HuH-7 (cell line): ENCODE results near the gene SMC1B.

Source experiments
- DNase-seq: peaks from one replicate; pipeline ENCODE4 v3.0.0; 2011; ENCODE audit warnings: low spot score

SMC1B gene

DNA sequence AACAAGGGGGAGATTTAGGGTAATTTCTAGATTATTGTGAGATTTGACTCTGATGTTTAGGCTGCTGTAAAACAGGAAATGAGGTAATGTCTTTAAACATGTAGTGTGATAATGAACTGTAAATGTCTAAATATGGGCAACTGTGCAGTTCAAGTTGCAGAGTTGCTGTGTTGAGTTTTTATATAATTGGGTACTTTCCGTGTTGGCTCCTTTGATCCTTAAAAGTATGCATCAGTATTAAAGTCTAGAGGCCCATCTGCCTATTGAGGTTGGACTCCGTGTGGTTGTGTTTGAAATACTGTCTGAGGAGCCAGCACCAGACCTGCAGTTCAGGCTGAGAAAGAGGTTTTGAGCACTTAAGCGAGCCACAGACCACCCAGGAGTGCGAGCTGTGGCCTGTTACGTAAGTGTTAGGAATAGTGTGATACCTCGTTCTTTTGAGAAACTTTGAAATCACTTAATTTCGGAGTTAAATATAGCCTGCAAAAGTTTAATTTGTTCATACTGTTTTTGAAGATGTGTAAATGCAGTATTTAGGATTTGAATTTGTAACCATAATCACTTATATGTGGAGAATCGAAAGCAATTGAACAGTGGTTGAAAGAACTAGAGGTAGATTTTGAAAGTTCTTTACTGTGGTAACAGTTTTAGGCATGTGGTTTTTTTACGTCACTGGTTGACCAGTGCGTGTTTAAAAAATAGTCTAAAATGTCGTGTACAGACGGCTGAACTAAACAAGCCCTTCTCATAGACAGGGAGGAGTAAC lies 94.7 kb downstream of the SMC1B start:
- no peak for DNase-seq

DNA sequence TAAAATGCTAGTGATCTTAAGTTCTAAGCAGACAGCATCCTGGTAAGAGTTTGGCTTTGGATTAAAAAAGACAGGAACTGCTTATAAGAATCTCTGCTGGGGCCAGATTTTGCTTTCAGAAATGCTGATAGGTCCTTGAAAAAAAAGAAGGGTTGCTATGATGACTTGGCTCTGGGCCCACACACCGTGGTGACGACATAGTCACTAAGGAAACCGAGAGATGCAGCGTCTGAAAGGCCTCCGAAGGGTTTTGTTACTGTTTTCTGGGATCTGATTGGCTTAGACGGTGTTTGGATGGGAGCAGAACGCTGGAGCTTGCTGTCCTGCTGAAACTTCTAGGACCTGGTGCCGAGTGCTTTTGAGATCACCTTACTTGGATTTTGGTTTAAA lies 95.2 kb downstream of the SMC1B start:
- DNase-seq, result no peak

DNA sequence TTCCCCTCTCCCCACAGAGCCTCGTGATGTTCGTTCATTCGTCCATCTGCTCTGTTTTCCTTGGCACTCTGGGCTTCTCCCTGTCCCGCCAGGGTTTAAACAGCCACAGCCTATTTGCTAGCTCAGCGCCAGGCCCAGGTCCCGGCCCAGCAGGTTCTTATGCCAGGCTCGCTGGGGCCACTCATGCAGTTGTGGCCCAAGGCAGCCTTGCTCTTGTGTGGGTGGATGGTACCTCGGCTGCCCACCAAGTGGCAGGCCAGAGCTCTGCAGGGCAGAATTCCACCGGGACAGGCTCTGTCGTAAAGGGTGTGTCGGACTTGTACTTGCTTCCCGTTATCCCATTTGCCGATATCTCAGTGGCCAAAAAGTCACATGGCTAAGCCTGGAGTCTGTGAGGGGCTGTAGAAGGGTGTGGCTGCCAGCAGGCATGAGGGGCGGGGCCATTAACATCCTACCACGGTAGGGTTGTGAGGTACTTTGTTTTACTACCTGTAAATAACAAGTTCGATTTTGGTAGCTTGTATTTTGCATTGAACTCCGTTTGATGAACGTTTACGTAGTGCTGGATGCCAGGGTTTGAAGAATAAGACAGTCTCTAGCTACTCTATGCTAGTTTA lies 95.7 kb downstream of the SMC1B start:
- peak; percentile 60 for DNase-seq

DNA sequence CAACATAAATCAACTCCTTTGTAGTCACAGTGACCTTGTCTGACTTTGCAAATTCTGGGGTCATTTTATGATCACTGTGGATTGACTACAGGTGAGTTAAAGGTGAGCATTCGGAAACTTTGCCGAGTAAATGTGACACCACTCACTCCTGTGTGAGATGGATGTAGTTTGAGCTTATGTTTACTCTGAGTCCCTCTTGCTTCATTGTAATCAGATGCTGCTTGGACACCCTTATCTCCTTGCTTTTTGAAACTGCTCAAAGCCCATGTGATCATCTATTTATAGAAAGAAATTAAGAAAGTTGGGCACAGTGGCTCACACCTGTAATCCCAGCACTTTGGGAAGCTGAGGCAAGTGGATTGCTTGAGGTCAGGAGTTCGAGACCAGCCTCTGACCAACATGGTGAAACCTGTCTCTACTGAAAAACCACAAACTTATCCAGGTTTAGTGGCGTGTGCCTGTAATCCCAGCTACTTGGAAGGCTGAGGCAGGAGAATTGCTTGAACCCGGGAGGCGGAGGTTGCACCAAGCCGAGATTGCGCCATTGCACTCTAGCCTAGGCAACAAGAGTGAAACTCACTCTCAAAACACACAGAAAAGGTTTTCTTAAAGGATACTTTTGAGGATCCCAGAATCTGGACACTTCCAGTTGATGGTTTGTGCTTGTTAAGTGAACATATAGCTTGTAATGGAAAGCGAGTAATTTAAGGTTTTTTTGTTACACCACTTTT lies 96.4 kb downstream of the SMC1B start:
- peak; percentile 68 for DNase-seq

DNA sequence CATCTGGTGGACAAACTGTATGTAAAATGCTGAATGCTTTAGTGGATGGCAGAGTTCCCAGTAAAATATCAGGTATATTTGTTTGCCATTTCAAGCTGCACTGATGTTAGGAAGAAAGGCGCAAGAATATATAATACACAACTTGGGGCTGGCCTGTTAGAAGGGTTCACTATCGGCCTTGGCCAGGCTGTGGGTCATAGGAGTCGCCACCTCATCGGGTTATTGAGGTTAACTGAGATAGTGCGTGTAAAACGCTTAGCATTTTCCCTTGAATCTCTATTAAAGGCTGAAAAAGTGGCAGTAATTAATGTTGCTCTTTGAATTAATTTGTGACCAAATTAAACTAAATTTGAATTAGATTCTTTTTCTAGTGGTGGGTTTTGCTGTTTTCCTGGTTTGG lies 98.6 kb downstream of the SMC1B start:
- no peak for DNase-seq

DNA sequence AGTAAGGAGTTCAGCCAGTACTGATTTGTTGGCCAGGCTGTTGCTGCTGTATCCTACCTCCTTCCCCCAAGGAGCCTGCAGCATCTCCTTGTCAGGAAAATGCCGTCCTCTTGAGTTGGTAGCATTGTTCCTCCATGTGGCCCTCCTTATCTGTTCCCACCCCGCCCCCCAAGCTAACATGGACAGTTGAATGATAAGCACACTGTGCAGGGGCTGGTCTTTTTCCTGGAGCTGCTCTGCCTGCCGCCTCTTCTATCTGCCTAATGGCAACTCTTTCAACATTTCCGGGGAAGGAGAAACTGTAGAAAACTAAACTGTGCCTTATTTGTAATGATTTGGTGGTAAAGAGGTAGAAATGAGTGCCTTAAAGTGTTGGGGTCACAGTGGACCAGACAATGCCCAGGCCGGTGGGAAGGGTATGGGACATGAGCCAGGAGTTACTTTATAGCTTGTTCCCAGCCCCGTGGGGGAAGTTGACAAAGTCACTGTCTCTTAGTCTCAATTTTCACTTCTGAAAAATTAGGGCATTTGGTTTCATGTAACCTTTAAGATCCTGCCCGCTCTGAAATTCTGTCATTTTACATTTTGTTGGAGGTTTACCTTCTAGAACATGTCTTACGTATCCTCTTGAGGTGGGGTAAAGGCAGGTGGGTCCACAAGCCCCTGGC lies 99.2 kb downstream of the SMC1B start:
- DNase-seq, result peak; percentile 57

DNA sequence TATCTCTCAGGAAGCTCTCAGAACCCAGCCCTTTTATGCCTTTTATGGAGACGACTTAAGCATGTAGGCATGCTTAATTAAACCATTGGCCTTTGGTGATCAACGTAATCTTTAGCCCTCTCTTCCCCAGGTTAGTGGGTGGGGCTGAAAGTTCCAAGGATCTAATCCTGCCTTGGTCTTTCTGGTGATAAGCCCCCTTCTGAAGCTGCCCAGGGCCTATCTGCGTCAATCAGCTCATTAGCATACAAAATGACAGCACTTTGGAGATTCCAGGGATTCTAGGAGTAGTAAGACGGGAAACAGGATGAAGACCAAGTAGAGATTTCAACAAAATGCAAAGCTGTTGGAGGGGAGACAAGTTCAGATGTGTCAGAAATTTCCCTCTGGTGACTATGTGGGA lies 100.5 kb downstream of the SMC1B start:
- no peak for DNase-seq

DNA sequence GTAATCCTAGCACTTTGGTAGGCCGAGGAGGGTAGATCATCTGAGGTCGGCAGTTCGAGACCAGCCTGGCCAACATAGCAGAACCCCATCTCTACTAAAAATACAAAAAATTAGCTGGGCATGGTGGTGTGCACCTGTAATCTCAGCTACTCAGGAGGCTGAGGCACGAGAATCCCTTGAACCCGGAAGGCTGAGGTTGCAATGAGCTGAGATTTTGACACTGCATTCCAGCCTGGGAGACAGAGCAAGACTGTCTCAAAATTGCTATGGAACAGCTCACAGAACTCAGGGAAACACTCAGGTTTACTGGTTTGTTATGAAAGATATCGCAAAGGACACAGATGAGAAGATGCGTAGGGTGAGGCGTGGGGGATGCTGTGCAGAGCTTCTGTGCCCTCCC lies 101.0 kb downstream of the SMC1B start:
- DNase-seq, result no peak

DNA sequence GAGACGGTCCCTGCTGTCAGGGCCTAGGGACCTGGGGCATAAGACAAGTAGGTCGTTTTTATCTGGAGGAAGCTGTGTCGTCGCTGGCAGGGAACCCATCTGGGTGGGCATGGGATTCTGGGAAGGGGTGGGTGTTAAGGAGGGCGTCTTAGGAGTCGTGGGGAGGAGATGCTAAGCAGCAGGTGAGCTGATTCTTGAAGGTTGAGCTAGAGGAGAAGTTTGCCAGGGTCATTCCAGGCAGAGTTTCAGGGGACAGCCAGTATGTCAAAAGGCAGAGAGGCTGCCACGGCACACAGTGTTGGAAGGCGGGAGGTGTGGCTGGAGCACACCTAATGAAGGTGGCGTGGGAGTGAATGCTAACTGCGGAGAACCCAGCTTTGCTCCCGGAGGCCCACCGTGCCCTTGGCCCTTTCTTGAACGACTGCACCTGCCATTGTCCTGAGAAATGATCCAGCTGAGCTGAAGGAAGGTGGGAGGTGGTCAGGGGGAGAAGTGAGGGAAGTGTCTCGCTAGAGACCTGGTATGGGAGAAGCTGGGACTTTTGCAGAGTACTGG lies 102.3 kb downstream of the SMC1B start:
- DNase-seq, result no peak

DNA sequence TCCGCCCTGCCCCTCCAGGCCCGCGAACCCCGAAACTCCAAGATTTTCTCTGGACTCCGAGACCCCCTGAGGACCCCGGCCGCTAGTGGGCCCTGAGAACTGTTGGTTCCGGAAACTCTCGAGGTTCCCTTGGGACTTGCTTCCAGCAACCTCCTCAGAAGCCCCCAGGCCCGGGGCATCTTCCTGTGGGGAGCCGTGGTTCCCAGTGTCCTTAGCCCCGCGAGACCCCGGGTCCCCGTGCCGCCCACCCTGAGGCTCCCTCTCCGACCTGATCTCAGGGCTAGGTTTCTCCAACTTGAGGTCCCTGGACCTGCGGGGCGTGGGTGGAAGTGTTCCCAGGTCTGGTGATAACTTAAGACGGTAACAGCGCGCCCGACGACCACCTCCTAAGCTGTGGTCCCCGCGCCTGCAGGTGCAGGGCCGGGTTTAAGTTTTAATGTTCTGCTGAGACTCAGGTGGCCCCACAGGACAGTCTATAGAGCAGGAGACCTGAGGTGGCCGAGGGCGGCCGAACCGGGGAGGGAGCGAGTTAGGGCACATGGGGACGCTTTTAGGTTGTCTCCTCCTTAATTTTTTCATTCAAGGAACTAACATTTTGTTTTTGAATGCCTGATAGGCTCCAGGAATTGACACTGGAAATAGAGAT lies 102.9 kb downstream of the SMC1B start:
- no peak for DNase-seq

DNA sequence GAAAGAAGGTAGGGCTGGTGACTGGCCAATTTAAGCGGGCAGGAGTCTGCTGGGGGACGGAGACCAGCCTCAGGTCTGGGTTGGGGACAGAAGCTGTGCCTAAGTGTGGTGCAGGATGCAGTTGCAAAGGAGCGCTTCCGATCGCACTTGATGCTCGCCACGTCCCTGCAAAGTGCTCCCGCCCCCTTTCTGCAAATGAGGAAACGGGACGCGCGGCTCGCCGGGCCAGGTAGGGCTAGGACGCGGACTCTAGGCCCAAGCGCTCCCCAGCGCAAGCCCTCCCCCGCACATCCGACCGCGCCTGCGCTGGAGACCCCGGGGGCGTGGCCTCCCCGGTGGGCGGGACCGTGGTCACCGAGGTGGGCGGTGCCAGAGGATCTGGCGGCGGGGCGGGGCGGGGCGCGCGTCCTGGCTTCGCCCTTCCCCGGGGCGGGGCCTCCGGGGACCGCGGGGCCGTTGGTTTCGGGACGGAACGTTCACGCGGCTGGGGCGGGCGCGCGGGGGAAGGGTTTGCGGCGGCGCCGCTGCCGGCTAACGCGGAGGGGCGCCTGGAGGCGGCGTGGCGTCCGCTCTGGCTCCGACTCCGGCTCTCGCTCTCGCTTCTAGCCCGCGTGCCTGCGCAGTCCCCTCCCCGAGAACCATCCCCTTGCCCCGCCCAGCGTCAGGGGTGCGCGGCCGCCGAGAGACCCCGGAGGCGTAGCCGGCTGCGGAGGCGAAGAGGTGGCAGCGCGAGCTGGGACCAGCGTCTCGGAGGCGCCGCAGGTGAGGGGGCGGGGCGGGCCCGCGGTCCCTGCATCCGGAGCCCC lies 103.8 kb downstream of the SMC1B start, which contains the start of gene FAM118A:
Gene FAM118A, plus strand, starts transcription at position 513 of the 806 bp plus-strand sequence. CDS start 12,446 bp downstream, outside the sequence.
- peak; percentile 91 for DNase-seq

DNA sequence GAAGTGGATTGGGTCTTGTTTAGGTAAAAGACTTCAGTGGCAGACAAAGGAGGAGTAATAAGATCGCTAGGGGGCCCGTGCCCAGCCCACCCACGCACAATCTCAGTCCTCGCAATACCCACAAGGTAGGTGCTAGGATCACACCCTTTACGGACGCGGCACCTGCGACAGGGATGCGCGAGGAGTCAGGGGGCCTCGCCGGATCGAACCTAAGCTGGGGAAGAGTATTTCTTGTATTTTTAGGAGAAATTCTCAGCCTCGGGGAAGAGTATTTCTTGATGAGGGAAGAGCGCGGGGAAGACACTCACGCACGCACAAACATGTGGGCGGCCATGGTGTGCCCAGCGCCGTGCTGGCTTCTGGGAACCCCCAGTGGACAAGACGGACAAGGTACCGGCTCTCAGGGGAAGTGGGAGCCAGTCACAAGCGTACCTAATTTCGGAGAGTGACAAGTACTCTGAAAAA lies 104.4 kb downstream of the SMC1B start:
- no peak for DNase-seq

DNA sequence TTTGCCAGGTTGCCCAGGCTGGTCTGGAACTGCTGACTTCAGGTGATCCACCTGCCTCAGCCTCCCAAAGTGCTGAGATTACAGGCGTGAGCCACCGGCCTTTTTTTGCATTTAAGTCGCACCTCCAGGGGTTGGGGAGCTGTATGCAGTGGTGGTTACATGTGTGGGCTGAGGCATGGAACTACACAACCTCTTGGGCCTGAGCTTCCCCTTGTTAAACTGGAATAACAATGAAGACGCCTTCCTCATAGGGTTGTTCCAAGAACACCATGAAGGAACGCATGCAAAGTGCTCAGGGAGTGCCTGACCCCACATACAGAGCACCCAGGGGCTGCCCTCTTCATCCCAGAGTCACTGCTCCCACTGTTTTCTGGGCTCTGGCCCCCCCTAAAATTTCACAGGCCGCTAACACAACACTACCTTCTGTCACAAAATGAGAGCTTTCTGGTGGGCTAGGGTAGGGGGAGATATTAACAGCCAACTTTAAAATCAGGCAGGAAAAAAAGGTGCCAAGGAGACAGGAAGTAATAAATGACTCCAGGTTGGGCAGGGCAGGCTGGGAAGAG lies 104.9 kb downstream of the SMC1B start:
- no peak for DNase-seq

DNA sequence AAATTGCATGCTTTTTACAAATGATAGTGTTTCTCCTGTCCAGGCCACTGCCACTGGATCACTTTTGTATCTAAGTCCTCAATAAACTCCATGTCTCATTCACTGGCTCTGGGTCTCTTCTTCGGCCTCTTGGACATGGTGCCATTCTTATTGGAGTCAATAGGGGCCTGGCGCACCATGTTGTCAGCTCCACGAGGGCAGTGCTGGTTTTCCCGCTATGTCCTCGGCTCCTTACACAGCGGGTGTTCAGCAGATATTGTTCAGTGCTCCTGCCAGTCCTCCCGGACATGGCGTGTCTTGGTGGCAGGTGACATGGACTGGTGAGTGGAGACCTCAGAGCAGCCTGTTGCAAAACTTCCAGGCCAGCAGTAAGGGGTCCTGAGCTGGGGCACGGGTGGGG lies 107.3 kb downstream of the SMC1B start:
- DNase-seq, result no peak

DNA sequence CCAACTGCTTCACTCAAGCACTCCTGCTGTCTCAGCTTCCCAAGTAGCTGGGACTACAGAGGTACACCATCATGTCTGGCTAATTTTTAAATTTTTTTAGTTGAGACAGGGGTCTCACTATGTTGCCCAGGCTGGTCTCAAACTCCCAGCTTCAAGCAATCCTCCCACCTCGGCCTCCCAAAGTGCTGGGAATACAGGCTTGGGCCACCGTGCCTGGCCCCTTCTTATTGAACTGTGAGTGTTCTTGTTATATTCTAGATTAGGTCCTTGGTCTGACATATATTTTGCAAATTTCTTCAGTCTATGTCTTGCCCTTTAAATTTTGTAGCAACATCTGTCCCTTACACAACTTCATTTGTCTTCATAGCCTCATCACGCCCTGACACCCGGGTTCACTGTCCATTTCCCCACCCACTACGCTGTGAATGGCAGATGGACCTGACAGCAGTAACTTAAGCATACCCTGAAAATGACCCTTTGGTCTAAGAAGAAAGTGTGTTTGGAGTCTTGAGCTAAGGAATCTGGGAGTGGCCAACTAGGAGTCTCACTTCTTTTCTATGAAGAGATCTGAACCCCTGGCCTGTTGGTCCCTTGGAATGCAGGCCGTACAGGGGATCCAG lies 107.8 kb downstream of the SMC1B start:
- DNase-seq, result no peak

DNA sequence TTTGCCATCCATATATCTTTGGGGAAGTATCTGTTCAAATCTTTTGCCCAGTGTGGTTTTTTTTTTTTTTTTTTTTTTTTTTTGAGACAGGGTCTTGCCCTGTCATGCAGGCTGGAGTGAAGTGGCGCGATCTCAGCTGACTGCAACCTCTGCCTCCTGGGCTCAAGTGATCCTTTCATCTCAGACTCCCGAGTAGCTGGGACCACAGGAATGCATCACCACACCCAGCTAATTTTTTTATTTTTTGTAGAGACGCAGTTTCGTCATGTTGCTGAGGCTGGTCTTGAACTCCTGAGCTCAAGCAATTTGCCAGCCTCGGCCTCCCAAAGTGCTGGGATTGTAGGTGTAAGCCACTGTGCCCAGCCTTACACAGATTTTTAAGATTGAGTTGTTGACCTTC lies 108.4 kb downstream of the SMC1B start:
- no peak for DNase-seq

DNA sequence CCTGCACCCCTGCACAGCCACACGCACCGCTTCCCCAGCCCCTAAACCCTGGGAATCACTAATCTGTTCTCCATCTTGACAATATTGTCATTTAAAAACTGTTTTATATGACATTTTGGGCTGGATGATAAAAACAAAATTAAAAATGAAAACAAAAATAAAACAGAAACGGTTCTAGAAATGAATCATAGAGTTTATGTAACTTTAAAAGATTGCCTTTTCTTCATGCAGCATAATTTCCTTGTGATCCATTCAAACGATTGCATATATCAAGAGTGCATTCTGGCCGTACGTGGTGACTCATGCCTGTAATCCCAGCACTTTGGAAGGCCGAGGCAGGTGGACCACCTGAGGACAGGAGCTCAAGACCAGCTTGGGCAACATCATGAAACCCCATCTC lies 110.2 kb downstream of the SMC1B start:
- DNase-seq, result no peak

DNA sequence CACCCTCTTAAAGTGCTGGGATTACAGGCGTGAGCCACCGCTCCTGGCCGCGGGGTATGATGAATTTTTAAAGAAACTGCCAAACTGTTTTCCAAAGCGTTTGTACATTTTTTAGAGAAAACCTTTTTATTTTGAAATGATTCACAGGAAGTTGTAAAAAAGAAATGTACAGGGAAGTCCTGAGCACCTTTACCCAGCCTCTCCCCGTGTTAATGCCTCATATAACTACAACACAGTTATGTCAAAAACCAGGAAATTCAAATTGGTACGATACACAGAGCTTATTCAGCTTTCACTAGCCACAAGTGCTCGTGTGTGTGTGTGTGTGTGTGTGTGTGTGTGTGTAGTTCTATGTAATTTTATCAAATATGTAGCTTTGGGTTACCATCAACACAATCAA lies 110.6 kb downstream of the SMC1B start:
- no peak for DNase-seq

DNA sequence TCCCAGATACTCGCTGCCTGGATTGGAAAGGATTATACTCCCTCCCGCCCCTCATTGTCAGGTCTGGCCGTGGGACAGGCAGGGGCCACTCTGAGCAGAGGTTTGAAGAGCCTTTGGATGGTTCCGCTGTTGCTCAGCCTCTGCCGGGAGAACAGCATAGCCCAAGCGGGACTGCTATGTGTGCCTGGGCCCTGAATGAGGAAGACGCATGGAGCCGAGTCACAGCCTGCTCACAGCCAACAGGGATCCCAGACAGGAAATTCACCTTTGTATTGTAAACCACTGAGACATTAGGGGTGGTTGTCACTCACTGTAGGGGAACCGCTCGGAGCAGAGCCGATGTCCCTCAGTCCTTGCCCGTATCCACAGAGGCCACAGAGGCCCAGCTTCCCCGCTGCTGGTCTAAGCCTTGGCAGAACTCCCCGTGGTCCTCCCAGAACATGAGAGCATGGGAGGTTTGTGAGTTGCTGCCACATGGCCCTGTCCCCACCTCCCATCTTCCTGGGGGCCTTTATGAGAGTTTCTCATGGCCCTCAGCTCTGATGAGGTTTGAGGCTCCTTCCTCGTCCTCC lies 114.4 kb downstream of the SMC1B start:
- no peak for DNase-seq
